ENCODE data around the gene RIGI.

GRCh38 chr9:32566770-32567169 is 40.8 kb upstream of the RIGI start:
- TF ChIP-seq FOXA3 (CRISPR knock-in tag; IDR thresholded peaks at IDR 0.05) (no peak), ZBTB21 (CRISPR knock-in tag; IDR thresholded peaks at IDR 0.05) (no peak), ZNF660 (CRISPR knock-in tag; IDR thresholded peaks at IDR 0.05; ENCODE audit: borderline replicate concordance, low read depth) (no peak), STAG1 (CRISPR knock-in tag; IDR thresholded peaks at IDR 0.05) (no peak), ELF1 (CRISPR knock-in tag; IDR thresholded peaks at IDR 0.05) (no peak), CBFB (CRISPR knock-in tag; IDR thresholded peaks at IDR 0.05) (no peak), RAD21 (CRISPR knock-in tag; IDR thresholded peaks at IDR 0.05) (no peak), NBN (conservative IDR thresholded peaks at IDR 0.05) (no peak), PAX8 (CRISPR knock-in tag; IDR thresholded peaks at IDR 0.05; ENCODE audit: borderline replicate concordance) (no peak), ZNF207 (IDR thresholded peaks at IDR 0.05; ENCODE audit: borderline replicate concordance) (no peak), NR2C2 (CRISPR knock-in tag; IDR thresholded peaks at IDR 0.05; ENCODE audit: borderline replicate concordance) (no peak)
- TF ChIP-seq, protein P1, sequence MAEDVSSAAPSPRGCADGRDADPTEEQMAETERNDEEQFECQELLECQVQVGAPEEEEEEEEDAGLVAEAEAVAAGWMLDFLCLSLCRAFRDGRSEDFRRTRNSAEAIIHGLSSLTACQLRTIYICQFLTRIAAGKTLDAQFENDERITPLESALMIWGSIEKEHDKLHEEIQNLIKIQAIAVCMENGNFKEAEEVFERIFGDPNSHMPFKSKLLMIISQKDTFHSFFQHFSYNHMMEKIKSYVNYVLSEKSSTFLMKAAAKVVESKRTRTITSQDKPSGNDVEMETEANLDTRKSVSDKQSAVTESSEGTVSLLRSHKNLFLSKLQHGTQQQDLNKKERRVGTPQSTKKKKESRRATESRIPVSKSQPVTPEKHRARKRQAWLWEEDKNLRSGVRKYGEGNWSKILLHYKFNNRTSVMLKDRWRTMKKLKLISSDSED (CRISPR knock-in tag; IDR thresholded peaks at IDR 0.05) = no peak
- TF ChIP-seq, protein P2, sequence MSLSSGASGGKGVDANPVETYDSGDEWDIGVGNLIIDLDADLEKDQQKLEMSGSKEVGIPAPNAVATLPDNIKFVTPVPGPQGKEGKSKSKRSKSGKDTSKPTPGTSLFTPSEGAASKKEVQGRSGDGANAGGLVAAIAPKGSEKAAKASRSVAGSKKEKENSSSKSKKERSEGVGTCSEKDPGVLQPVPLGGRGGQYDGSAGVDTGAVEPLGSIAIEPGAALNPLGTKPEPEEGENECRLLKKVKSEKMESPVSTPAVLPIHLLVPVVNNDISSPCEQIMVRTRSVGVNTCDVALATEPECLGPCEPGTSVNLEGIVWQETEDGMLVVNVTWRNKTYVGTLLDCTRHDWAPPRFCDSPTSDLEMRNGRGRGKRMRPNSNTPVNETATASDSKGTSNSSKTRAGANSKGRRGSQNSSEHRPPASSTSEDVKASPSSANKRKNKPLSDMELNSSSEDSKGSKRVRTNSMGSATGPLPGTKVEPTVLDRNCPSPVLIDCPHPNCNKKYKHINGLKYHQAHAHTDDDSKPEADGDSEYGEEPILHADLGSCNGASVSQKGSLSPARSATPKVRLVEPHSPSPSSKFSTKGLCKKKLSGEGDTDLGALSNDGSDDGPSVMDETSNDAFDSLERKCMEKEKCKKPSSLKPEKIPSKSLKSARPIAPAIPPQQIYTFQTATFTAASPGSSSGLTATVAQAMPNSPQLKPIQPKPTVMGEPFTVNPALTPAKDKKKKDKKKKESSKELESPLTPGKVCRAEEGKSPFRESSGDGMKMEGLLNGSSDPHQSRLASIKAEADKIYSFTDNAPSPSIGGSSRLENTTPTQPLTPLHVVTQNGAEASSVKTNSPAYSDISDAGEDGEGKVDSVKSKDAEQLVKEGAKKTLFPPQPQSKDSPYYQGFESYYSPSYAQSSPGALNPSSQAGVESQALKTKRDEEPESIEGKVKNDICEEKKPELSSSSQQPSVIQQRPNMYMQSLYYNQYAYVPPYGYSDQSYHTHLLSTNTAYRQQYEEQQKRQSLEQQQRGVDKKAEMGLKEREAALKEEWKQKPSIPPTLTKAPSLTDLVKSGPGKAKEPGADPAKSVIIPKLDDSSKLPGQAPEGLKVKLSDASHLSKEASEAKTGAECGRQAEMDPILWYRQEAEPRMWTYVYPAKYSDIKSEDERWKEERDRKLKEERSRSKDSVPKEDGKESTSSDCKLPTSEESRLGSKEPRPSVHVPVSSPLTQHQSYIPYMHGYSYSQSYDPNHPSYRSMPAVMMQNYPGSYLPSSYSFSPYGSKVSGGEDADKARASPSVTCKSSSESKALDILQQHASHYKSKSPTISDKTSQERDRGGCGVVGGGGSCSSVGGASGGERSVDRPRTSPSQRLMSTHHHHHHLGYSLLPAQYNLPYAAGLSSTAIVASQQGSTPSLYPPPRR (CRISPR knock-in tag; IDR thresholded peaks at IDR 0.05; ENCODE audit: borderline replicate concordance) = no peak

Data from HepG2 (cell line).